OCI-LY3 (cell line): ENCODE results near the gene GAB1.

Experiments
- CTCF ChIP-seq: fragments of 200-600, 300-600 bp; sonication (generic); IDR thresholded peaks from 2 replicates; pipeline ENCODE4 v1.5.1; 2014; ENCODE audit warnings: antibody characterized with exemption, low read length, low read depth
- EZH2phosphoT487 ChIP-seq: fragments of 200-600 bp; shearing (Covaris generic); IDR thresholded peaks from 2 replicates; pipeline ENCODE4 v1.6.1; 2018; ENCODE audit warnings: antibody characterized with exemption, mixed run types, low read depth

GRCh38 chr4:143367863-143368262 lies 31.2 kb downstream of the GAB1 start:
- TF ChIP-seq CTCF, result no peak
- TF ChIP-seq EZH2phosphoT487, result no peak
